ENCODE measurements around the gene TGM5. TPM values are rescaled to one million over a fixed set of nuclear protein-coding genes. Genes with fewer than 3 reads are reported as not detected.
"Not testable (repeated sequence)": the region's sequence is repeated elsewhere in the genome, so short reads cannot be mapped to it uniquely, and the experiment has no call there.

TGM5 gene
- 0.07 TPM in 1 of 2 replicates, not detected in the other for total RNA-seq (2014; rRNA removed; shearing (Covaris generic); ENCODE audit: low replicate concordance)

GRCh38 chr15:43266834-43267233 is at the start of gene TGM5:
Gene TGM5, minus strand, starts transcription at chr15:43266928. Its CDS starts 79 bp downstream, at chr15:43266849.
- no peak within 1 kb of the TSS for H3K4me3 ChIP-seq
- DNase-seq: no peak
- no peaks in the 10 kb centered on the region for H3K36me3 ChIP-seq
- H3K9me3 ChIP-seq: peaks cover 5% of the 10 kb centered on the region
- H3K27me3 ChIP-seq: no peaks in the 10 kb centered on the region

DNA sequence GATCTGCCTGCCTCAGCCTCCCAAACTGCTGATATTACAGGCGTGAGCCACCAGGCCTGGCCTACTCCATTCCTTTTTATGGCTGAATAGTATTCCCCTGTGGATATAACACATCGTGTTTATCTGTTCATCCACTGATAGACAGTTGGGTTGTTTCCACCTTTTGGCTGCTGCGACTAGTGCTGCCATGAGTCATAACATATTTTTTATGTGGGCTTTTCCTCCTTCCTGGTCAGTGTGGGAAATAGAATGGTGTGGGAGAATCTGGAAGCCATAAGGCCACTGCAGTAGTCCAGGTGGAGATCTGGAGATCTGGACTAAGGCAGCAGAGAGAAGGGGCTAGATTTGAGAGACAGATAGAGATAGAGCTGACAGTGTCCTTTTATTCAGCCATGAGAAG is 47.4 kb upstream of the TGM5 start:
- Histone ChIP-seq H3K4me3 (no peak overlapping the region), H3K36me3 (no peaks in the 10 kb centered on the region), H3K9me3 (no peaks in the 10 kb centered on the region), H3K27me3 (peaks cover 33% of the 10 kb centered on the region)
- no peak for DNase-seq

GRCh38 chr15:43312378-43312777 is 45.6 kb upstream of the TGM5 start:
- Histone ChIP-seq H3K9me3 (no peaks in the 10 kb centered on the region), H3K4me3 (no peak overlapping the region), H3K27me3 (peaks cover 46% of the 10 kb centered on the region), H3K36me3 (no peaks in the 10 kb centered on the region)
- DNase-seq: no peak

GRCh38 chr15:43302205-43302817 is 35.6 kb upstream of the TGM5 start, which contains the start of gene TGM7:
Gene TGM7, minus strand, starts transcription at chr15:43302255.
- no peaks in the 10 kb centered on the region for H3K36me3 ChIP-seq
- DNase-seq: no peak
- peaks cover 30% of the 10 kb centered on the region for H3K27me3 ChIP-seq
- no peaks in the 10 kb centered on the region for H3K9me3 ChIP-seq
- H3K4me3 ChIP-seq: no peak within 1 kb of the TSS

- no peak overlapping the region for H3K4me3 ChIP-seq
- no peaks in the 10 kb centered on the region for H3K9me3 ChIP-seq
- no peak for DNase-seq
- H3K36me3 ChIP-seq: no peaks in the 10 kb centered on the region
- H3K27me3 ChIP-seq: peaks cover 9% of the 10 kb centered on the region
These were observed 33.2 kb upstream of the TGM5 start for GRCh38 chr15:43299884-43300283.

GRCh38 chr15:43299411-43299810 is 32.7 kb upstream of the TGM5 start:
- H3K27me3 ChIP-seq: peaks cover 4% of the 10 kb centered on the region
- no peaks in the 10 kb centered on the region for H3K36me3 ChIP-seq
- DNase-seq: no peak
- no peak overlapping the region for H3K4me3 ChIP-seq
- no peaks in the 10 kb centered on the region for H3K9me3 ChIP-seq

- Histone ChIP-seq H3K9me3 (peaks cover 3% of the 10 kb centered on the region), H3K36me3 (no peaks in the 10 kb centered on the region), H3K27me3 (no peaks in the 10 kb centered on the region), H3K4me3 (no peak overlapping the region)
- DNase-seq: no peak
These were observed 27.5 kb upstream of the TGM5 start for GRCh38 chr15:43294091-43294706.

DNA sequence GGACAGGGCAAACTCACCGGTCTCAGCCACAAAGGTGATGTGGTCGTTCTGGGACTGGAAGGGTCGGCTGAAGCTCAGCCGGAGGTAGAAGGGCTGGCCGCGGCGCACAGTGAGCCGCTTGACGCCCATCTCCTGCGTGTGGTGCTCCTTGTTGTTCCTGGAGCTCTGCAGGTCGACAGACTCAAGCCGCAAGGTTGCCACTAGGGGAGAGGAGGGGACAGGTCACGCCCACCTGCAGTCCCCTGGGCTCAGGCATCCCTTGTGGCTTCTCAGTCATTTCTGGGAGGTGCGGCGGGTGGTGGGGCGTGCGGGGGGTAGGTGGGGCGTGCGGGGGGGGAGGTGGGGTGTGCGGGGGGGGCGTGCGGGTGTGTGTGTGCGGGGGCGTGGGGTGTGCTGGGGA is 26.7 kb upstream of the TGM5 start:
- DNase-seq: no peak
- Histone ChIP-seq H3K36me3 (no peaks in the 10 kb centered on the region), H3K27me3 (no peaks in the 10 kb centered on the region), H3K9me3 (peaks cover 3% of the 10 kb centered on the region), H3K4me3 (no peak overlapping the region)

DNA sequence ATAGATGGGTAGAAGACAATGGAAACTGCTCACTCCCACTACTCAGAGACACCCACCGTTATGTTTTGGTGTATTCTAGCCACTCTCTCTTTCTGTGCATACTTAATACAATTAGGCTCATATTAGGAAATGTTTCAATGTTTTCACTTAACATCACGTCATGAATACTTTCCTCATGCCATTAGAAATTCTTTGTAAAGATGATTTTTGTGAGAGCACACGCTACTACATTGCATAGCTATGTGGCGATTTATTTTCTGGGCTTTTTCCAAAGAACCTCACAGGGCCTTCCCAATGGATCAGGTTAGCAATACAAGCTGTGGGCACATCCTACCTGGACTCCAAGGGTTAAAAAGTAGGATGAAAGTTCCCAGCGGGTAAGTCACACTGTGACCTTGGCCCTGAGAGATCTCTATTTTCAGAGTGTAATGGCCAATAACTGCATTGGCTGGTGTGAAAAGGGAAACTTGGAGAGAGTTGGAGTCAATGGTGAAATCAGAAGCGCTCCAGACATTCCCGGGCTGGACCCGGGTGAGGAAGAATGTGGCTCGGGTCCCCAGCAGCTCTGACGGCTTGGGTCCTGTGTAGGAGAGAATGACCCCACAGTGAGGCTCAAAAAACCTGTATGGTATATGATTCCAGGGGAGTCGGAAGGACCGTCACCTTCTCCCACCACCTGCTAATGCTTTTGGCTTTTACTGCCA is 25.8 kb upstream of the TGM5 start:
- no peak overlapping the region for H3K4me3 ChIP-seq
- H3K27me3 ChIP-seq: no peaks in the 10 kb centered on the region
- no peak for DNase-seq
- peaks cover 3% of the 10 kb centered on the region for H3K9me3 ChIP-seq
- H3K36me3 ChIP-seq: no peaks in the 10 kb centered on the region

DNA sequence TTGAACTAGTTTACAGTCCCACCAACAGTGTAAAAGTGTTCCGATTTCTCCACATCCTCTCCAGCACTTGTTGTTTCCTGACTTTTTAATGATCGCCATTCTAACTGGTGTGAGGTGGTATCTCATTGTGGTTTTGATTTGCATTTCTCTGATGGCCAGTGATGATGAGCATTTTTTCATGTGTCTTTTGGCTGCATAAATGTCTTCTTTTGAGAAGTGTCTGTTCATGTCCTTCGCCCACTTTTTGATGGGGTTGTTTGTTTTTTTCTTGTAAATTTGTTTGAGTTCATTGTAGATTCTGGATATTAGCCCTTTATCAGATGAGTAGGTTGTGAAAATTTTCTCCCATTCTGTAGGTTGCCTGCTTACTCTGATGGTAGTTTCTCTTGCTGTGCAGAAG is 22.9 kb upstream of the TGM5 start:
- H3K4me3 ChIP-seq, H3K27me3 ChIP-seq, H3K36me3 ChIP-seq, DNase-seq, H3K9me3 ChIP-seq: not testable (repeated sequence)

- DNase-seq: no peak
- peaks cover 3% of the 10 kb centered on the region for H3K9me3 ChIP-seq
- no peak overlapping the region for H3K4me3 ChIP-seq
- H3K36me3 ChIP-seq: no peaks in the 10 kb centered on the region
- 0 out of 2 replicates have a peak, but pooled peaks cover 3% of the 10 kb centered on the region for H3K27me3 ChIP-seq
These were observed 20.5 kb upstream of the TGM5 start for GRCh38 chr15:43287254-43287653.

DNA sequence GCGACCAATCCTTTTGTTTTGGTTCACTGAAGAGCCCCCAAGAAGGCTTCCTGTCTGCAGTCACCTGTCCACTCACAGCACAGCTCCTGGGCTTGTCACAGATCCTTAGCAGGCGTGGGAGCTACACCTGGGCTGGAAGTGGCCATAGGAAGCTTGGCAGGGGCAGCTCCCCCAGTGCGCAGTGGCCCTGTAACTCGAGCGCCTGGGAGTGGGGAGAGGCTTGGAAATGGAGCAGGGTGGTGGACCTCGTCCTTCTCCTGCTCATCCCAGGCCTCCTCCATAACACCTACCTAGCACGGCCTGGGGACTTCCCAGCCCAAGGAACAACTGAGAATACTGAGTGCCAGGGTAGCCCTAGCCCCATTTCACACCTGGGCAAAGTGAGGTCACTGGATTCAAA is 19.3 kb upstream of the TGM5 start:
- Histone ChIP-seq H3K36me3 (no peaks in the 10 kb centered on the region), H3K27me3 (0 out of 2 replicates have a peak, but pooled peaks cover 3% of the 10 kb centered on the region), H3K4me3 (no peak overlapping the region), H3K9me3 (peaks cover 3% of the 10 kb centered on the region)
- no peak for DNase-seq

DNA sequence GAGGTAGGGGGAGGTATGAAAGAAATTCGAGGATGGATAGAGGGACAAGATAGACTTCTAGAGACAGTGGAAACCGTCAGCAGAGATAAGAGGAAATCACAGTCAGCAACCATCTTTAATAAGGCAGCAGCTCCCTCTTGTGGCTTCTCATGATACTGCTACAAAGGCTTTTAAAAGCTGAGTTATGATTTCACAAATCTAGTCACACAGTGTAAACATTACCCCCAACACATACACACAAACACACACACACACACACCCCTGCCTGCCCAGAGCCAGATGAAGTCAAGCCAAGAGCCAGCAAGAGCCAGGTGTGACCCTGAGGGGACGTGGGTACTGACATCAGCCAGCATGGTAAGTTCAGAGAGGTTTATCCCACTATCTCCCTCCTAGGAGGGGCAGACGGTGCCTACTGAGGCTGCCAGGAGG is 18.9 kb upstream of the TGM5 start:
- Histone ChIP-seq H3K27me3 (0 out of 2 replicates have a peak, but pooled peaks cover 3% of the 10 kb centered on the region), H3K36me3 (no peaks in the 10 kb centered on the region), H3K4me3 (no peak overlapping the region), H3K9me3 (peaks cover 3% of the 10 kb centered on the region)
- no peak for DNase-seq

GRCh38 chr15:43283526-43283925 is 16.8 kb upstream of the TGM5 start:
- no peak for DNase-seq
- 0 out of 2 replicates have a peak, but pooled peaks cover 3% of the 10 kb centered on the region for H3K27me3 ChIP-seq

DNA sequence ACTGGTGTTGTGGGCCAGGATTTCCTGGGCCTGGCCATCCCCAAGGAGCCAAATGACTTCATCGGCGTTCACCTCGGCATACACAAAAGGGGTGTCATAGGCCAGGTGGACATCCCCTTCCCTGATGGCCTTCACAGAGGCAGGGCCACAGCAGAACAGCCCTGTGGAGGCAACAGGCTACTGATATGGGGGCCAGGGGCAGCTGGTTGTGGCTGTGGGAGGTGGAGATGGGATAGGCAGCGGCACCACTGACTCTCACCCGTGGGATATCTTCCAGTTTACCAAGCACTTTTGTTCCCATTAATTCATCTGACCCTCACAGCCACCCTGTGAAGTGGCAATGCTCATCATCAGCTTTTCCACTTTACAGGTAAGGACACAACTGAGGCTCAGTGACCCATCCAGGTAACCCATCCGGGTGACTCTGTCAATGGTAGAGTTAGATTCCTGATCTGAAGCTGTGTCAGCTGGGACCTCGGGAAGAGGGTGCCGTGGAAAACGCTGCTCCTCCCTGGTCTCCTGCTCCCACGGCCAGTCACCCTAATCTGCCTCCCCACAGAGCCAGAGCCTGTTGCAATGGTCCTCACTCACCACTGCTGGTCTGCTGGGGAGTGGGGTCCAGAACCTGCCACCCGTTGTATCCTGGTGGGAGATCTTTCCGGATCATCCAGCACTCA is 15.3 kb upstream of the TGM5 start:
- Histone ChIP-seq H3K36me3 (no peaks in the 10 kb centered on the region), H3K4me3 (no peak overlapping the region), H3K9me3 (no peaks in the 10 kb centered on the region), H3K27me3 (0 out of 2 replicates have a peak, but pooled peaks cover under 1% of the 10 kb centered on the region)
- no peak for DNase-seq

More at GRCh38 chr15:43283526-43283925, 16.8 kb upstream of the TGM5 start:
- Histone ChIP-seq H3K36me3 (no peaks in the 10 kb centered on the region), H3K9me3 (no peaks in the 10 kb centered on the region), H3K4me3 (no peak overlapping the region)

DNA sequence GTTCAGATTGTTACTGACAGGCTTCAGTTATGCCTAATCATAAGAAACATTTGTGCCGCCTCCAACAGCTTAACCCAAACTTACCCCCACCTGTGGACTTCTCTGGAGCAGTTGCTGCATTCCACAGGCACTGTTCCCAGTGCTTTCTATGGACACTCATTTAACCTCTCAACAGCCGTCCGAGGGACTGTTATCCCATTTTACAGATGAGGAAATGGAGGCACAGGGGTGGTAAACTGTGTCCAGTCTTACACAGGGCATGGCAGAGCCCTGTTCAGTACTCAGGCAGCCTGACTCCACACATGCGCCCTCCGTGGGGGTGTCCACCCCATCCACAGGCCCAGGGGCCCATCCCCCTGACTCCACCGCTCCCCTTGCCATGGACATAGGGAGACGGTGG is 14.3 kb upstream of the TGM5 start:
- H3K4me3 ChIP-seq: no peak overlapping the region
- no peaks in the 10 kb centered on the region for H3K27me3 ChIP-seq
- no peaks in the 10 kb centered on the region for H3K36me3 ChIP-seq
- DNase-seq: no peak
- H3K9me3 ChIP-seq: no peaks in the 10 kb centered on the region

DNA sequence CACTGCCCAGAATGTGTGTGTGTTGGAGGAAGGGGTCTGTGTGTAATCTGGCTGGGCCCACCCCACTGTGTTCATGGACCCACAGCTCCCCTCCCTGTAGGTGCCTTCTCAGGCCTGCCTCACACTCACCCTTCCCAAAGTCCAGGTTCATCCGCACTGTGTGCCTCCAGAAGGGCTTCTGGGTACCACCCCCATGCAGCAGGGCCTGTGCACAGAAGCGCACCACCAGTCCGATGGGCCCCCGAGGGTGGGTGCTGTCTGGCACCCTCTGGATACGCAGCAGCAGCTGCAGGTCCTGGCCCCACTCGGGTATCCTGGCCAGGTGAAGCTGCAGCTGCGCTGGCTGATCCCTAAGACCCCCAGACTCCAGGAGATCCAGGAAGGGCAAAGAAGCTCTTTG is 12.8 kb upstream of the TGM5 start:
- Histone ChIP-seq H3K9me3 (no peaks in the 10 kb centered on the region), H3K4me3 (no peak overlapping the region), H3K36me3 (no peaks in the 10 kb centered on the region), H3K27me3 (no peaks in the 10 kb centered on the region)
- DNase-seq: no peak
